Stimulated activated CD4-positive, alpha-beta T cell treated with anti-CD3 and anti-CD28 coated beads, TNF-alpha, amount 100 ng/mL, for 24 hours (primary cell): ENCODE measurements around the gene ARHGEF19.
"Not testable (repeated sequence)": the region's sequence is repeated elsewhere in the genome, so short reads cannot be mapped to it uniquely, and the experiment has no call there.

Source experiments
- DNase-seq, 3 experiments: peaks; one replicate each; pipeline ENCODE4 v3.0.0-alpha.2; 2020; ENCODE audit warnings: low read depth in 3 of 3

The ARHGEF19 gene

DNA sequence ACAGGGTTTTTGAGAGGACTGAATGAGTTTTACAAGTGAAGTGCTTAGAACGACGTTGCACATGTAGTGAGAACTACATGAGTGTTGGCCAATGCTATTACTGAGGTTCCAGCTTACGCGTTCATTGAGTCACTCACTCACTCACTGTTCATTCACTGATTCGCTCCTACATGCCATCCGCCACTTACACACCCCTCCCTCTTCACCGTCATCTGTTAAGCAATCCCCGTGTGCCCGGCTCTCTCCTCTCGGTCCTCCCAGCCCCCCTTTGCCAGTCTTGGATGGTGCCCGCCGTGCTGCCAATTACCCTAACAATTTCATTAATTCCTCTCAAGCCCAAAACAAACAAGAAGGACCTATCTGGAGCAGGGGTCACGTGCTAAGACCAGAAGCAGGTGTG, 29.3 kb downstream of the ARHGEF19 start:
- DNase-seq, result no peak

GRCh38 chr1:16181887-16182719, 30.3 kb downstream of the ARHGEF19 start:
- DNase-seq, result no peak

GRCh38 chr1:16180291-16180824, 32.1 kb downstream of the ARHGEF19 start:
- no peak for DNase-seq

DNA sequence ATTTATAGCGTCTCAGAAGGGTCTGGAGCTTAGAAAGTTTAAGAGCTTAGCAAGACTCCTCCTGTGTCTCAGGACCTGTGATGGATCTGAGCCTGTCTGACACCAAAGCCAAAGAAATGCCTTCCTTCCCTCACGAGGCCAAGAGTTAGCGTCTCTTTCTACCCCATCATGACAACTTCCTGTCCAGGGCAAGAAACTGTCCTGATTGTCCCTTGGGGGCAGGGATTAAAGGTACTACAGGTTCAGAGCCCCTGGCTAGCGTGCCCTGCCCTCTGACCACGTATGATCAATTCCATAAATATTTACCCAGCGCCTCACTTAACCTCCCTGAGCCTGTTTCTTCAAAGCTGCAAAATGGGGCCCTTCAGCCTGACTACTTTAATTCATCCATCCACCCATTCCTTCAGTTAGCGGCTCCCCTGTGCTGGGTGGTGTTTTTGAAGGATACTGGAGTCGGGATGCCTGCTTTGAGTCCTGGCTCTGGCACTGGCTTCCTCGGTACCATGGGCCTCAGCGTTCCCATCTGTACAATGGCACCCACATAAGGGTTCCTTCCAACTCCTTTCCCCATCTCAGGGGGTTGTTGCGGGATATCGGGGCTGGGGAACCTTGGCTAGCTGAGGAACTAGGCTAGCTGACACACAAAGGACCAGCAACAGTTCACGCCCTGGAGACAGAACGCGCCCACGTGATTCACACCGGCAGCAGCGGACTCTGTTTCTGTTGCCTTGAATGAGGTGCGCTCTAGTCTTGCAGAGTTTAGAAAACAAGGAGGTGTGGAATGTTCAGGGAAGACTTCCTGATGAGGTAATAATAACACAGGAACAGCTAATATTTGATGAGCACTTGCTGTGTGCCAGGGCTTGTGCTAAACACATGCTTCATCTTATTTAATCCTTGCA, 33.6 kb downstream of the ARHGEF19 start:
- no peak for DNase-seq

DNA sequence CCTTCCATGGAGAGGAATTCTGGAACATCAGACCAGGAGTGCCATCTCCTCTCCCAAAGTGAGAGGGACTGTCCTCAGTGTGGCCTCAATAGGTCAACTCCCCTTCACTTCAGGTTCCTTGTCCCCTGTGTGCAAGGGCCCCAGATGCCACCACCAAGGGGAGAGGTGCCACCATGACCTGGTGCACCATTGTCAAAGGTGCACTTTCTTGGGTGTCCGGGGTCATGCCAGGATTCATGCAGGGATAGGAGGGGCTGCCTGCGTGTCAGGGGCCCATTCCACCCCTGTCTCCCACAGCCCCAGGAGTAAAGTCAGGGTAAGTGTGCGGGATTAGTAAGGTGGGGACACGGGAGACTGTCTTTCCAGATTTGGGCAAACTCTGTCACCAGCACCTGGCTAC, 35.1 kb downstream of the ARHGEF19 start:
- DNase-seq, result no peak

DNA sequence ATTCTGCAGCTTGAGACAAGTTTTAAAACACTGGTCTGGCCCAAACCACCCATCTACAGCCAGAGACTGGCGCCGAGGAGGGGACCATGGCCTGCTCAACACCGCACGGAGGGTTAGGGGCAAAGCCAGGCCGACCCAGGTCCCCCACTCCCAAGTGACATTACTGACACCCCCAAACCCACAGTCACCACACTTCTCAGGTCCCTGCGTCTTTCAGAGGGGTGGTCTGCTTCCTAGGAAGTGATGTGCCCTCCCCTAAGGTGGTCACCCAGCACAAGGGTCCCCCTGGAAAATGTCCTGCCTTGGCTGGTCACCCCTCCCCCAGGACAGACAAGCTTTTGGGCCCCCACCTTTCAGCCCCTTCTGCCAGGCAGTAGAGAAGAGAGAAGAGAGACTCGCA, 35.8 kb downstream of the ARHGEF19 start:
- DNase-seq, result no peak

DNA sequence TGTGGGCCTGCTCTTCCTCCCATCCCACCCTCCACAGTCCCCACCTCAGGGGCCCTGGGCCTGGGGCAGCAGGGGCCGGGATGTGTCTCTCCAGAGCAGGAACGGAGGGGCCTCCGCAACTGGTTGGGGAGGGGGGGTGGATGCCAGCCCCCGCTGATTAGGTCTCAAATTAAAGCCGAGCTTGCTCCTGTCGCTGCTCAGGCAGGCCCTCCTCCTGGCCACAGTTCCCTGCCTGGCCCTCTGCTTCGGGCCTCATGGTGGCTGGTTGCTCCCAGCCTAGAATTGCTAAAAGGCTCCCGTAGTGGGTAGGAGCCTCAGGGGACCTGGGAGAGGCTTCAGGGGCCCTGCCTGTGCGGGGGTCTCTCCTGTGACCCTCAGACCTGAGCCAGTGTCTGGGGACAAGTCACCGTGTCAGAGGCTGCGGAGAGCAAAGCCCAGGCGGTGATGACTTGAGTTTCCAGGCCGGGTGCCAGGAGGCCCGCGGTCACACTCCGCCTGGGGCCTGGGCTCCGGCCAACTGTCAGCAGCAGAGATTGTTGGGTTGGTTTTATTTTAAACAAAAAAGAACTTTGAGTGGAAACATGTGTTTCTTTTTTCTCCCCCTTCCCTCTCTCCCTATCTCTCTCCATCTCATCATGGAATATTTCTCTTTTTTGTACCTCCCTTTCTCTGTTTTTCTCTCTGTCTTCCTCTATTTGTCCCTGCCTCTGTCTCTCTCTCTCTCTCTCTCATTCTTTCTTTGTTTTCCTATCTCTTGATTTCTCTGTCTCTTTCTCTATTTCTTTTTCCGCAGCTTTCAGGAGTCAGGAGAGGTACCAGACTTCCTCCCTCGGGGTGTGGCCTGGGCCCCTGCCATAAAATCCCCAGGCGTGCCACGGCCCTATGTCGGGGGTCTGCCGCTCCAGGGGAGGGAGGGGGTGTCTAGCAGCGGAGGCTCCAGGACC, 36.6 kb downstream of the ARHGEF19 start:
- DNase-seq, result no peak

DNA sequence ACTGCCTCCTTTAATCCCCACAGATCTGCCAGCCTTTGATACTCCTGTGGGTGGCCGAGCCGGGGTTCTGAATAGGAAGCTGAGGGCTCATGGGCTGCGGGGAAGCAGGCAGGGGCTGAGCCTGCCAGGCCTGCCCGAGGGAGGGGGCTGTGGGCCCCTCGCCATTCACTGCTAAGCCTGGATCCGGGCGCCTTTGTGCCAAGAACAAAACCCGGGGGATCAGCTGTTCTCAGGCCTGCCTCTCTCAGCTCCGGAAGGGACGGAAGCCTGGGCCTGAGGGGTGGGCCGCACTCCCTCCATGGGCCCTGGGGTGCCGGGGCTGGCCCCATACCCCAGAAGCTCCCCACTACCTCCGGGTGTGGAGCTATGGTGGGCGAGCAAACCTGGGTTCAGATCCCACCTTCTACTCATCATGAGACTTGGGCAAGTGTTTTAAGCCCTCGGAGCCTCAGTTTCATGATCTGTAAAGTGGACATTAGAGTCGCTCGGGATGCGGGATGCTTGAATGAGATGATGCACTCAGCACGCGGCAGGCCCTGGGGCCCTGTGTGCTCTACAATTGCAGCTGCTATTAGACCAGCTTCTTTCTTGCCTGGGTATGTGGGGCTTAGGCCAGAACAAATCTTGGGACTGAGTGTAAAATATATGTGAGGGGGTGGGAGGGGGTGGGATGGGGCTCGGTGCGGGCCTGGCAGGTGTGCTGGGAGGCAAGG, 37.4 kb downstream of the ARHGEF19 start:
- no peak for DNase-seq

DNA sequence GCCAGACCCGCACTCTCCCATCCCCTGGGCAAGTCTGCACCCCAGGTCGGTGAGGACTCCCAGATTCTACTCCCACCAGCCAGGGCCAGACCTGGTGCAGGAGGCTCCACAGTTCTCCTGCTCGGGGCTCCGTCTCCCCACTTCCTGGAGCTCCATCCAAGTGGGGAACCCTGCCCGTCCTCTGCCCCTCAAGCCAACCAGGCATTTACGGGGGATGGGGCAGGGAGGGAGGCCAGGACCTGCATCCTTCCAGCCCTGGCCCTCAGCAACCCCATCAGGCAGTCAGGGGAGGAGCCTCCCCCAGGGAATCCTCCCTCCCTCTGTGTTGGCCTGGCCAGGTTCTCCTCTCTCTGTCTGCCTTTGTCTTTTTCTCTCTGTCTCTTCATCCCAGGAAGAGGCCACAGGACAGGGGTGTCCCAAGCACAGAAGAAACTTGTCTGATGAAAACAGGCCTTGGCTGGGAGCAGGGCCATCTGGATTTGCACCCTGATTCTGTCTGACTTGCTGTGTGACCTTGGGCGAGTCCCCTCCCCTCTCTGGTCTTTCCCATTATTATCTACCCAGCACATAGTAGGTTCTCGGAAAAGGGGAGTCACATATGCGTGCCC, 38.1 kb downstream of the ARHGEF19 start:
- DNase-seq, result no peak

DNA sequence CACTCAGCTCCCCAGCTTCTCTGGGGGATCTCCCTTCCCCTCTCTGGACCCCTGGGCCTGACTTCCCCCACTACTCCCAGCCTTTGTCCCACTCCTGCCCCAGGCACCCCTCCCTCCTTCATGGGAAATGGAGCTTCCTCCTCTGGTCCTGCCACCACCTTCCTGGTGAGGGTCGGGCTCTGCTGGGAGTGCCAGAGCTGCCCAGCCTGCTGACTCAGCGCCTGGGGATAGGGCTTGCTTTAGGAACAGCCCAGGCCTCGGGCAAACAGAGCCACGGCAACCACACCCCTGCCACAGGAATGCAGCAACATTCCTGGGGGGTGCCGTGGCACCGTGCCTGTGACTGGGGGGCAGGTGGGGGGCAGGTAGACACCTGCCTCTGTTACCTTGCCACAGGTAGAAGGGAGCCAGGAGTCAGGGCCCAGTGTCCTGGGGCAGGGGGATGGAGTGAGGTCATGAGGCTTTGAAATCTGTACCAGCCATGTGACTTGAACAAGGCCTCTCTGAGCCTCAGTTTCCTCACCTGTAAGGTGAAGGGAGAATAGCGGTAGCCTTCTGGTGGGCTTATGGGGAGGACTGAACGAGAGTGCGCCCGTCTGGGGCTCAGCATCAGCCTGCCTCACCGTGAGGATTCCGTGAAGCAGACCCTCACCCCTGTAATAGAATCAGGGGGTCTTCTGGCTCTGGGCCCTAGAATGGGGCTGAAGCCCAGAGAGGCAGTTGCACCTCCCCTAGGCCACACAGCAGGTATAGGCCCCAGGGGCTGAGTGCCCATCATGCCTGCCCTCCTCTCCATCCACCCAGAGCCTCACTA, 38.8 kb downstream of the ARHGEF19 start:
- DNase-seq, result no peak

DNA sequence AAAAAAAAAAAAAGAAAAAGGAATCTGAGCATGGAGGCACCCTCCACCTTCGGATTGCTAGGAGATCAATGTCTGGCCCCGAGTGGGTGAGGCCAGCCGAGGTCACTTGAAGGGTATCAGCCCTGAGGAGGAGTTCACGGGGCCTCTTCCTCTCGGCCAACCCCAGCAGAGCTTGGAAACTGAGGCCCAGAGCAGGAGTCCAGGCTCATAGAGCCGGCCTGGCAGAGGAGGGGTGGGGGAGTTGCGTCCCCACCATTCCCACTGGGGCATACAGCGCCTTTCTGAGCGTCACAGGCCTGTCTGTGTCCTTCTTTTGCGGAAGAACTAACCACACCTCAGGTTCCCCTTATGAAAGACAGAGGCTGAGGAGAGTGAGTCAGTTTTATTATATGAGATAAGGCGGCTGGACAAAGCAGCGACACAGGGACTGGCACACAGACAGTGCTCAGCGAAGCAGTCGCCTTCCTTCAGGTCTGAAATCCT, 39.4 kb downstream of the ARHGEF19 start:
- DNase-seq, result no peak

GRCh38 chr1:16172218-16172830, 40.1 kb downstream of the ARHGEF19 start:
- no peak for DNase-seq

DNA sequence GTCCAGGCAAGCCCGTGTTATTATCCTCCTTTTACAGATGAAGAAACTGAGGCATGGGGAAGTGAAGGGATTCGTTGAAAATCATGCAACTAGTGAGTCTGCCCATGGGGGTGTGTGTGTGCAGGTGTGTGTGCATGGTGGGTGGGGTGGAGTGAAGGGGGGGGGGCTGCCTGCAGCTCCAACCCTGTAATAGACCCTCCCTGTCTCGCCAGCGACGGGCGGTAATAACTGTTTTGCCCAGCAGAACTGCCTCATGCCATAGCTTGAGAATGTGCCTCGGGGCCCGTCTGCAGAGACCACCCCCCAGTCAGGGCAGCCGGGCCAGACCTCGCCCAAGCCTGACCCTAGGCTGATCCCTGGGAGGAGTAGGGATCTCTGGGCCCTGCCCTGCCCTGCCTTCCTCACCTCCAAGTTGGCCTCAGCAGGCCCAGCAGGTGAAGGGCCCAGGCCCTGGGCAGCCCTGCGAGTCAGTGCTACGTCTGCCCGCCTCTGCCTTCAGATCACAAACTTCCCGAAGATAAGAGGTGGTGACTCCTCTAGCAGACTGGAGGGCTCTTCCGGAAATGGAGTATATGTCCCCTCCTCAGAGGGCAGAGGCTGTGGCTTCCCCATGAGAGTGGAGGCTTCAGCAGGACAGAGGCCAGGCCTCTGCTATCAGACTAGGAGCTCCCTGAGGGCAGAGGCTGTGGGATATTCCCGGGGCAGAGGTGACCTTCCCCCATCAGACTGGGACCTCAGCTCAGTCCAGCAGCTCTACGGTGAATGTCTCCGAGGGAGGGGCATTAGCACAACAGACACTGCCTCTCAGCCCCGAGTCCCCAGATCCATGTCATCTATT, 40.9 kb downstream of the ARHGEF19 start:
- DNase-seq, result no peak

GRCh38 chr1:16170283-16170673, 42.2 kb downstream of the ARHGEF19 start:
- no peak for DNase-seq

DNA sequence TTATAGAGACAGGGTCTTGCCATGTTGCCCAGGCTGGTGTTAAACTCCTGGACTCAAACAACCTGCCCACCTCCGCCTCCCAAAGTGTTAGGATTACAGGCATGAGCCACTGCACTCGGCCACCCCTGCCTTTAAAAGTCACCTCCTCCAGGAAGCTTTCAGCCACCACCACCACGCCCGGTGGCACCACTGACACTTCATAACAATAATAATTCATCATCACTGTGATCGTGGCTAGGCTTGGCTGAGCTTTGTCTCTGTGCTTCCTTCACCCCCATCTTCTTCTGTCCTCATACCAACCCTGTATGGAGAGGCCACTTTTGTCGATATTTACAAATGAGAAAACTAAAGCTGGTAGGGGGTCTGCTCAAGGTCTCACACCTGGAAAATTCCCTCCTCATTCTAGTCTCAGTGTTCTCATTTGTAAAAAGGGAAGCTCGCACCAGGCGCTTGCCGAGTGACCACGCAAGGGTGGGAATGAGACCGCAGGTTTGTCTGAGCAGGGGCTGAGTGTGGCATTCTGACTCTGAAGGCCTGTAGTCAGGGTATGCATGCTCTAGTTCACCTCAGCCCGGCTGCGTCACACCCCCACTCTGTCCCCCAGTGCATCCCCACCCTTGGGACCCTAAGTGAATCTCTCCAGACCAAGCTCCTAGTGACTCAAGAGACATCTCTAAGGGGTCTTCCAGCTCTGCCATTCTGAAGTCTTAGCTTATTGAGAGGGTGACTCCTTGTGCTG, 43.7 kb downstream of the ARHGEF19 start:
- DNase-seq, result no peak

DNA sequence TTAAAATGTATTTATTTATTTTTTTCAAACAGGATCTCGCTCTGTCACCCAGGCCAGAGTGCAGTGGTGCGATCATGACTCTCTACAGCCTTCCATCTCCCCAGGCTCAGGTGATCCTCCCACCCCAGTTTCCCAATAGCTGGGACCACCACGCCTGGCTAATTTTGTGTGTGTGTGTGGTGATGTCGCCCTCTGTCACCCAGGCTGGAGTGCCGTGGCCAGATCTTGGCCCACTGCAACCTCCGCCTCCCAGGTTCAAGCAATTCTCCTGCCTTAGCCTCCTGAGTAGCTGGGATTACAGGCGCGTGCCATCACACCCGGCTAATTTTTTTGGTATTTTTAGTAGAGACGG, 44.3 kb downstream of the ARHGEF19 start:
- DNase-seq, result not testable (repeated sequence)
